NOMO-1 treated with DMSO at 0.1 percent for 48 hours (cell line): ENCODE data around the gene JMJD8.

Source experiments
- DNase-seq: peaks from one replicate; lab custom pipeline; 2025; ENCODE audit not compliant: unreplicated experiment; lab: John Stamatoyannopoulos, UW

JMJD8 gene

DNA sequence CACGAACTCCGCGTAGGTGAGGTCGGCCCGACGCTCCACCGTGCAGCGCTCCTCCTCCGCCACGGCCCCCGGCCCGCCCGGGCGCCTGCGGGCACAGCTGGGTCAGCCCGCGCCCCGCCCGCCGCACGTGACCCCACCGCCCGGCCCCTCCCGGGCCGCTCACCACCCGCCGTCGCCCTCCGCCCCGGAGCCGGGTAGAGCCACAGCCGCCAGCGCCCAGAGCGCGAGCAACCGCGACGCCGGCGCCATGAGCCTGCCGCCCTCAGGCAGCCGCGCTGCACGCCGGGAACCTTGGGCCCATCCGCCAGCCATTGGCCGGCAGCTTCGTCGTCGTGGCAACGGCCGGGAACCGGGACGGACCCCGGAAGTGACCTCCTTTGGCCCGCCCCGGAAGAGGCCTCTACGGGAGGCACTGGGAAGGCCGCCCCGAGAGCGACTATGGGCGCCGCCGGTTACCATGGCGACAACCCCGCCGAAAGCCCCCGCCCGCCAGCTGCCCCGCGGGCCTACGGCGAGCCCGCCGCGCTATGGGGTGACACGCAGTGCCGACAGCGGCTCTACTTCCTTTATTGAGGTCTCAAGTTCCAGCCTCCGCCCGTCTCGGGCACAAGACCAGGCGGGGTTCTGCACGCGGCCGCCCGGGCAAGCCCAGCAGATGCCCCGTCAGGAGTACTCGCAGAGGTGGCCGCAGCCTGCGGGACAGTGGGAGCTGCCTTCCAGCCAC lies at the start of gene JMJD8:
Gene JMJD8, minus strand, starts transcription at position 264 of the 724 bp plus-strand sequence. Its CDS starts 15 bp downstream, at position 249.
- peak; percentile 88 for DNase-seq

- no peak for DNase-seq
These were observed 49.5 kb upstream of the JMJD8 start for GRCh38 chr16:733382-734207.

DNA sequence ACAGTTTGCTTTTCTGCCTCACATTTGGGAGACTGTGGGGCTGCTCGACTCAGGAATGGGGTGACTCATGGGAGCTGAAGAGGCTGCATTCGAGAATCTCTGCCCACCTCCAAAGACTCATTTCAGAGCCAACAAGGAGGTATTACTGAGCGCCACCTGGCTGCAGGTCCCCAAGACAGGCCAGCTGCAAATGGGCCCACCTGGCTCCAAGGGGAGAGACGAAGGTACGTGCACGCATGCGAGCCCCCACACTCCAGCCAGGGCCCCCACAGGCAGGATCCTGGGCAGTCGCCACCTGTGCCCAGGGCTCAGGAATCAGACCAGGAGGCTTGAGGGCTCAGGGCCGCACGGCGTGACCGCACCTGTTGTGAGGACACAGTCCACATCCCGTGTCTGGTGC lies 48.8 kb upstream of the JMJD8 start:
- DNase-seq, result no peak

- no peak for DNase-seq
These were observed 48.2 kb upstream of the JMJD8 start for GRCh38 chr16:732332-732731.

- no peak for DNase-seq
These were observed 46.8 kb upstream of the JMJD8 start for GRCh38 chr16:730666-731509.

GRCh38 chr16:729768-730665 lies 45.9 kb upstream of the JMJD8 start:
- DNase-seq, result no peak

DNA sequence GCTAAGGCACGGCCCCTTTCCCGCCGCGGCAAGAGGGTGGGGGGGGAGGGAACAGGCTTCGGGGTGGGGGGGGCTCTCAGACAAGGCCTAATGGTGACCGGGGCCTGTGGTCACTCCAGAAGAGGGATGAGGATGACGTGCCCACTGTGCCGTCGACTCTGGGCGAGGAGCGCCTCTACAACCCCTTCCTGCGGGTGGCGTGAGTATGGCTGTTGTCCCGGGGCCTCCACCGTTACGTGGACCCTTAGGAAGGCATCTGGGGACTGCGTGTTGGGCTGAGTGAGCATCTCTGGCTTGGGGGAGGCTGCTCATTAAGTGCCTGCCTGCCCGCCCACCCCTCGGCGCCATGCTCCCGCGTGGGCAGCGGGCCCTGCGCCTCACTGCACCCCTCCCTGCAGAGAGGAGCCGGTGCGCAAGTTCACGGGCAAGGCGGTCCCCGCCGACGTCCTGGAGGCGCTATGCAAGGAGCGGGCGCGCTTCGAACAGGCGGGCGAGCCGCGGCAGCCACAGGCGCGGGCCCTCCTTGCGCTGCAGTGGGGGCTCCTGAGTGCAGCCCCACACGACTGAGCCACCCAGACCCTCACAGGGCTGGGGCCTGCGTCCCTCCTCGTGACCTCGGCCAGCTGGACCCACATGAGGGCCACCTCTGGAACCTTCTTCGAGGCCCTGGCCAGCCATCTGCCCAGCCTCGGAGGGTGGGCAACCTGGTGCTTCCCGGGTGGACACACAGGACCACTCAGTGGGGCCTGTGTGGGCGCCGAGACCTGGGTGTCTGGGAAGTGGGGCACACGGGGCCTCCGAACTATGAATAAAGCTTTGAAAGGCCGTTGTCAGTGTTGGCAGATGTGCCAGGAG lies 45.0 kb upstream of the JMJD8 start:
- no peak for DNase-seq

DNA sequence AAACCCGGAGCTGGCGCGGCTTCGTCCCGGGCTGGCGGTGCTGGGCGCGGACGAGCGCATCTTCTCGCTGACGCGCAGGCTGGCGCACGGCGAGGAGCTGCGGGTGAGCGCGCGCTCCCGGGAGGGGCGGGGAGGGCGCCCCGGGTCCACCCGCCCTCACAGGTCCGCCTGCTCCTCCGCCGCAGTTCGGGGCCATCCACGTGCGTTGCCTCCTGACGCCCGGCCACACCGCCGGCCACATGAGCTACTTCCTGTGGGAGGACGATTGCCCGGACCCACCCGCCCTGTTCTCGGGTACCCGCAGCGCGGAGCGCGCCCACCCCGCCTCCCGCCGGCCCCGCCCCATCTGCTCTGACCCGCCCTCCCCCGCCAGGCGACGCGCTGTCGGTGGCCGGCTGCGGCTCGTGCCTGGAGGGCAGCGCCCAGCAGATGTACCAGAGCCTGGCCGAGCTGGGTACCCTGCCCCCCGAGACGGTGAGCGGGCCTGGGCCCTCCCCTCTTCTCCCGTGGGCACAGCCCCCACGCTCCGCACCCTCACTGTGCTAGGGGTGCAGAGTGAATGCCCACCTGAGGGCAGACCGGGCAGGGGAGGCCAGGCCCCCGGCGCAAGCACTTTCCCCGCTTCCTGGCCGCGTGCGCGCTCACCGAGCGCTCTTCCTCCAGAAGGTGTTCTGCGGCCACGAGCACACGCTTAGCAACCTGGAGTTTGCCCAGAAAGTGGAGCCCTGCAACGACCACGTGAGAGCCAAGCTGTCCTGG lies 44.2 kb upstream of the JMJD8 start:
- DNase-seq, result peak; percentile 51

GRCh38 chr16:727291-727977 lies 43.3 kb upstream of the JMJD8 start:
- peak; percentile 25 for DNase-seq

DNA sequence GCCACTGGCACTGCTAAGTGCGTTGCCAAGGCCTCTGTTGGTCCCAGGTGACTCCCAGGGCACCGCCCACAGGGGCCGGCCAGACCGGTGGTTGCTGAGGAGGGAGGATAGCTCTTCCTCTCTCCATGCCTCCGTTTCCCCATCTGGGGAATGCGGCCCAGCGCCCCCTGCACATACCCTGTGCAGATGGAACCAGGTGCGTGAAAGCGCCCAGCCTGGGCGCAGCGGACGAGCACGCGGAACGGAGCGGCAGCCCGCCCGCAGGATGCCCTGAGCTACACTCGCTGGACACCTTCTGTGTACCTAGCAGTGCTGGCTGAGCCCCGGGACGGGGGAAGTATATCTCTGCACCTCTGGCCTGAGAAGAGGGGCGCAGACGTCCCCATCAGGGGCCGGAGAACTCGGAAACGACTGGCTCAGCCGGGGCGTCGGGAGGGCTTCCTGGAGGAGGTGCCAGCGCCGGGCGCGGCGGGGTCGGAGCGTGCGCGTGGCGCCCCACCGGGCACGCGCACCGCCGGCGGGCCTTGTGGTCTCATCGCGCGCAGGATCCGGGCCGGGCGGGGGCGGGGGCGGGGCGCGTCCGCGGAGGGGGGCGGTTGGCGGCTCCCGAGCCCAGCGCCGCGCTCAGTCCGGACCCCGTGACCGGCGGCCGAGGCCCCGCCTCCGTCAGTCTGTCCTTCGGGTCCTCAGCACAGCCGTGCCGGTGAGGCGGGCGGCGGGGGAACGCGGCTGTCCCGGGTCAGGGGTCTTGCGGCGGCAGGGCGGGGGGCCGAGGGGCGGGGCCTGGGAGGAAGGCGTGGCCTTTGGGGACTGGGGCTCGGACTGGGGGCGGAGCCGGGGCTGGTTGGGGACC lies 42.5 kb upstream of the JMJD8 start, which contains the start of the genes CCDC78 and HAGHL:
Gene CCDC78, minus strand, starts transcription at position 6 of the 853 bp plus-strand sequence. CDS start 76 bp downstream, outside the sequence.
Gene HAGHL, plus strand, starts transcription at position 669 of the 853 bp plus-strand sequence. CDS start 404 bp downstream, outside the sequence.
- DNase-seq, result peak; percentile 50

GRCh38 chr16:726188-726437 lies 42.0 kb upstream of the JMJD8 start:
- no peak for DNase-seq

DNA sequence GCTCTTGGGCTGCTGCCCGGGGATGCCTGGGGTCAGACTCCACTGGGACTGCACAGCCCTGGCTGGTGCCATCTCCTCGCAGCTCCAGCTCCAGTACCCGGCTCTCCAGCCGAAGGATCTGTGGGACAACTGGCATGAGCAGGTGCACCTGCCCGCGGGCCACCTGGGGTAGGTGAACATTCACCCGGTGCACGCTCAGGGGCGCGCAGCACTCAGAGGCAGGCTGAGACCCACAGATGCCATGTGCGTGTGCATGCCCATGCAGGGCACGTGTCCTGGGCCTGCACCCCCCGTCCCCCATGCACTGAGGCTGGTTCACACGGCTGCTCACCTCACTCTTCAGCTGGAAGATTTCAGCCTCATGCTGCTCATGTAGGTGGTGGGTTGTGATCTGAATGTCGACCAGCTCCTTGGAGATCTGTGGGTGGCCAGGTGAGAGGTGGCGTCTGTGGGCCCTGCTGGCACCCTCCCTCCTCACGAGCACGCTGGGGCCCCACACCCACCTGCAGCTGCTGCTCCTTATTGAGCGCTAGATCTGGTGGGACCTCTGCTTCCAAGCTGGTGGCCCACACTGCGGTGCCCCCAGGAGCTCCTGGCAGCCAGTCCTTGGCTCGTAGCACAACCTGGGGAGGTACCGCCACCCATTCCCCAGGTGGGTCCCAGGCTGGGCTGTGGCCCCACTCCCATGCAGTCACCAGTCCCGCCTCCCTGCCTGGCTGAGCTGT lies 41.5 kb upstream of the JMJD8 start:
- DNase-seq, result no peak

- DNase-seq, result no peak
These were observed 40.9 kb upstream of the JMJD8 start for GRCh38 chr16:725041-725376.

- no peak for DNase-seq
These were observed 40.3 kb upstream of the JMJD8 start for GRCh38 chr16:724188-725040.

DNA sequence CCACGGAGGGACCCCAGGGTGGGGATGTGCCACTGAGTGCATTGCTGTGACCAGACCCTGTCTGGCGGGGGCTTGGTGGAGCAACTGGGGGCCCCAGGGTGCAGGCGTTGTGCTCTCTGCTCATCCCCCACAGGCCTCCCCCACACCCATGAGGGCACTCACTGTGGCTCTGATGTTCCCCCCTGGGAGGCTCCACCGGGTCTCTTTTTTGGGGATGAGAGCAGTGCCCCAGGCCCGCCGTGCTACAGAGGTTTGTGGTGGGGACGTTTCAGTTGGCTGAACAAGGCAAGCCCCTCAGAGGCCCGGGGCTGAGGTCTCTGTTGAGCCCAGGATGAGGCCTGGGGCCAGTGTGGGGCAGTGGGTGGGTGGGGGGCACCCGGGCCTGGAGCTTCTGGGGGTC lies 39.6 kb upstream of the JMJD8 start:
- no peak for DNase-seq
